Left lung (tissue), 10 donors: Measurements from ENCODE around the gene NR3C2. TPM values are rescaled to one million over a fixed set of nuclear protein-coding genes. Genes with fewer than 3 reads are reported as not detected.

Experiments used
- ATAC-seq: fragments of 200-7000 bp; cut with Tn5 transposase; one replicate; pipeline ENCODE4 v1.9.1; 2020; ENCODE audit warnings: moderate library complexity
- DNase-seq, 4 donors: peaks; one replicate each; pipeline ENCODE4 v3.0.0-alpha.2; 2013 to 2020
- H3K27ac ChIP-seq, 2 donors: fragments of 200-600 bp; sonication (generic) in 1 of 2; one replicate each; pipeline versions ENCODE4 v1.5.0 to v1.8.0; 2020 to 2021
- H3K27me3 ChIP-seq, 2 donors: fragments of 200-600 bp; sonication (generic) in 1 of 2; one replicate each; pipeline versions ENCODE4 v1.5.0 to v1.8.0; 2020 to 2021
- H3K36me3 ChIP-seq, 2 donors: fragments of 200-600 bp; sonication (generic) in 1 of 2; one replicate each; pipeline versions ENCODE4 v1.5.0 to v1.8.0; 2020 to 2021
- H3K4me1 ChIP-seq, 2 donors: fragments of 200-600 bp; one replicate each; pipeline ENCODE4 v1.8.0; 2021
- H3K4me3 ChIP-seq, 2 donors: fragments of 200-600 bp; sonication (generic) in 1 of 2; one replicate each; pipeline versions ENCODE4 v1.5.0 to v1.8.0; 2020 to 2021; ENCODE audit warnings: mild to moderate bottlenecking in 1 of 2
- H3K9me3 ChIP-seq, 2 donors: fragments of 200-600 bp; sonication (generic) in 1 of 2; one replicate each; pipeline versions ENCODE4 v1.5.0 to v1.8.0; 2020 to 2021
- intact Hi-C, 2 donors: fragments of 100-400 bp; cut with DNase I; formaldehyde crosslinking; loops; one replicate each; pipeline versions ENCODE4 v1.11.2 to v1.14.2; 2022
- polyA plus RNA-seq, 6 donors: library from polyadenylated mRNA; unstranded; fragments of 120-200 nt; gene quantifications; one replicate each; pipeline ENCODE4 v1.2.1, GENCODE V29; 2013; ENCODE audit not compliant: insufficient read length in 6 of 6
- total RNA-seq, 2 donors: library from RNA; stranded (reverse); fragmentation: NEBNext Ultra II Directional; extraction: Animal tissue kit (Norgen Biotek cat#: 25700); gene quantifications; one replicate each; pipeline ENCODE4 v1.2.1, GENCODE V29; 2021
- TF ChIP-seq, protein P1 (sequence below), 2 donors: fragments of 200-600 bp; sonication (generic) in 1 of 2; IDR thresholded peaks; one replicate each; pipeline versions ENCODE4 v1.5.0 to v1.8.0; 2021; ENCODE audit warnings: antibody characterized with exemption in 2 of 2
- donor health status: DM: no; HTN: yes; CAD: no.
- donor health status: DM: no; HTN: no; CAD: no.

NR3C2 gene
- total and polyA plus RNA-seq, 8 donors: 13.1 to 25.0 (median 17.0) TPM

DNA sequence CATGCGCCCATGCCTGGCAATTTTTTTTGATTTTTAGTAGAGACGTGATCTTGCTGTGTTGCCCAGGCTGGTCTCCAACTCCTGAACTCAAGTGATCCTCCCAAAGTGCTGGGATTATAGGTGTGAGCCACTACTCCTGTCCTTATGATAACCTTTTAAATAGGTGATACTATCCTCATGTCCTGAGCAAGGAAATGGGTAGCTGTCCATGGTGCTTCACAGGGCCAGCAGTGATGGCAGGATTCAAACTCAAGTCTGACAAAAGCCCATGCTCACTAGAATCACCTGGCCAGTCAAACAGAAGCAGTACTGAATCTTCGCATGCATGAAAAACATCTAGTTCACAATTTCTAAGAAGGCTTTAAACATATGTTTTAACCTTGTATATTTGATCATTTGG is 235.1 kb downstream of the NR3C2 start:
- intact Hi-C loops: no loop called here
- no peak for DNase-seq
- no peaks in the 10 kb centered on the region for H3K4me1 ChIP-seq

DNA sequence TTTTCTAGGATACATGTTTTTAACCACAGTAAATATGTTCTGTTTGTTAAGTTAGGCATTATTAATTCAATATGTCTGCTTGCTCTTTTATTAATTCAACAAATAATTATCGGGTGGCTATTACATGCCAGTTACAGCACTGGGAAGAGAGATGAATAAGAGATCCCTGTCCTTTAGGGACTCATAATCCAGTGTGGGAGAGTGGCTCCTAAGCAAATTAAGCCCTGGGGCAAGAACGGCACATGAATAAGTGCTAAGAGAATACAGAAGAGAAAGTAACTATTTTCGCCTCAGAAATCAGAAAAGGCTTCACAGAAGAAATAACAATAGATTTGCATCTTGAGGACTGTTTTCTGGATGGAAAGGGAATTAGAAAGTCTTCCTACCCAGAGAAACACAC is 236.7 kb downstream of the NR3C2 start:
- no peaks in the 10 kb centered on the region for H3K36me3 ChIP-seq
- intact Hi-C loops: no loop called here
- DNase-seq (no peak), ATAC-seq (no peak)
- no peak overlapping the region for H3K27ac ChIP-seq
- no peaks in the 10 kb centered on the region for H3K27me3 ChIP-seq
- TF ChIP-seq, protein P1, sequence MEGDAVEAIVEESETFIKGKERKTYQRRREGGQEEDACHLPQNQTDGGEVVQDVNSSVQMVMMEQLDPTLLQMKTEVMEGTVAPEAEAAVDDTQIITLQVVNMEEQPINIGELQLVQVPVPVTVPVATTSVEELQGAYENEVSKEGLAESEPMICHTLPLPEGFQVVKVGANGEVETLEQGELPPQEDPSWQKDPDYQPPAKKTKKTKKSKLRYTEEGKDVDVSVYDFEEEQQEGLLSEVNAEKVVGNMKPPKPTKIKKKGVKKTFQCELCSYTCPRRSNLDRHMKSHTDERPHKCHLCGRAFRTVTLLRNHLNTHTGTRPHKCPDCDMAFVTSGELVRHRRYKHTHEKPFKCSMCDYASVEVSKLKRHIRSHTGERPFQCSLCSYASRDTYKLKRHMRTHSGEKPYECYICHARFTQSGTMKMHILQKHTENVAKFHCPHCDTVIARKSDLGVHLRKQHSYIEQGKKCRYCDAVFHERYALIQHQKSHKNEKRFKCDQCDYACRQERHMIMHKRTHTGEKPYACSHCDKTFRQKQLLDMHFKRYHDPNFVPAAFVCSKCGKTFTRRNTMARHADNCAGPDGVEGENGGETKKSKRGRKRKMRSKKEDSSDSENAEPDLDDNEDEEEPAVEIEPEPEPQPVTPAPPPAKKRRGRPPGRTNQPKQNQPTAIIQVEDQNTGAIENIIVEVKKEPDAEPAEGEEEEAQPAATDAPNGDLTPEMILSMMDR (IDR thresholded peaks at IDR 0.05): no peak
- H3K4me1 ChIP-seq: no peaks in the 10 kb centered on the region
- H3K9me3 ChIP-seq: no peaks in the 10 kb centered on the region
- H3K4me3 ChIP-seq: no peak overlapping the region

More for the DNA sequence above, 235.1 kb downstream of the NR3C2 start:
- H3K4me3 ChIP-seq: no peak overlapping the region
- no peak overlapping the region for H3K27ac ChIP-seq
- no peak for ATAC-seq
- H3K36me3 ChIP-seq: no peaks in the 10 kb centered on the region
- no peaks in the 10 kb centered on the region for H3K9me3 ChIP-seq
- TF ChIP-seq, protein P1 (IDR thresholded peaks at IDR 0.05): no peak
- no peaks in the 10 kb centered on the region for H3K27me3 ChIP-seq

DNA sequence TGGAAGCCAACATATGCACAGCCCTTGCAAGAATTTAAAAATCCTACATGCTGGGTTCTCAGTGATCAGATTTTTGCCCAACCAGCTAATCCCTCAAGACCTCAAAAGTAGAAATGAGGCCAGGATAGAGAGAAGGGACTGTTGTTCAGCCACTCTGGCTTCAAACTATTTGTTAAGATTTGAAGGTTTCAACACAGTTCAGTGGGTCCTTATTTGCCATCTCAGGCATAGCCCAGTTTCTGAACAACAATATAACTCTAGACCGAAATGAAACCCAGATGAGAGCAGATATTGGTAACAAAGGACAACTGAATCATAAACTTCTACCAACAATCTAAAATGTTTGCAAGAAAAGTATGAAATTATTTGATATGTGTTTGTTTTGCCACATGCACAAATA is 237.3 kb downstream of the NR3C2 start:
- H3K4me1 ChIP-seq: no peaks in the 10 kb centered on the region
- H3K36me3 ChIP-seq: no peaks in the 10 kb centered on the region
- TF ChIP-seq, protein P1 (IDR thresholded peaks at IDR 0.05): no peak
- no peak overlapping the region for H3K27ac ChIP-seq
- intact Hi-C loops: no loop called here
- DNase-seq: no peak
- no peak for ATAC-seq
- H3K4me3 ChIP-seq: no peak overlapping the region
- H3K9me3 ChIP-seq: no peaks in the 10 kb centered on the region
- H3K27me3 ChIP-seq: no peaks in the 10 kb centered on the region

DNA sequence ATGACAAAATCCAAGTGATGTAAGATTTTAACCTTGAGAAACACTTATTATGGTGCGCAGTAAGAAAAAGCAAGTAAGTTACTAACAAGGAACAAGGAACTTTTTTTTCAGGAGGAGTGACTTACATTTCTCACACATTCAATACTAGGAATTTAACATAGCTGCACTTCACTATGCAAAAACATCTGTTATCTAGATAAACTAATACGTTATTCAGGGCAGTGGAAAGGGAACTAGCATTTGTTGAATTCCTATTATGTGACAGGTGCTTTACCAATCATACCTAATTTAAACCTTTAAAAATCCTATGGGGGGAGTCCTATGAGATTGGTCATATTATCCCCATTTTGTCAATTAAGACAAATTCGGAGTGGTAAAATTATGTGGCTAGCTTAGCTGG is 238.0 kb downstream of the NR3C2 start:
- Histone ChIP-seq H3K27me3 (no peaks in the 10 kb centered on the region), H3K9me3 (no peaks in the 10 kb centered on the region), H3K27ac (no peak overlapping the region), H3K4me3 (no peak overlapping the region), H3K4me1 (no peaks in the 10 kb centered on the region), H3K36me3 (no peaks in the 10 kb centered on the region)
- no peak for DNase-seq
- TF ChIP-seq, protein P1 (IDR thresholded peaks at IDR 0.05): no peak
- ATAC-seq: no peak
- intact Hi-C loops: no loop called here

DNA sequence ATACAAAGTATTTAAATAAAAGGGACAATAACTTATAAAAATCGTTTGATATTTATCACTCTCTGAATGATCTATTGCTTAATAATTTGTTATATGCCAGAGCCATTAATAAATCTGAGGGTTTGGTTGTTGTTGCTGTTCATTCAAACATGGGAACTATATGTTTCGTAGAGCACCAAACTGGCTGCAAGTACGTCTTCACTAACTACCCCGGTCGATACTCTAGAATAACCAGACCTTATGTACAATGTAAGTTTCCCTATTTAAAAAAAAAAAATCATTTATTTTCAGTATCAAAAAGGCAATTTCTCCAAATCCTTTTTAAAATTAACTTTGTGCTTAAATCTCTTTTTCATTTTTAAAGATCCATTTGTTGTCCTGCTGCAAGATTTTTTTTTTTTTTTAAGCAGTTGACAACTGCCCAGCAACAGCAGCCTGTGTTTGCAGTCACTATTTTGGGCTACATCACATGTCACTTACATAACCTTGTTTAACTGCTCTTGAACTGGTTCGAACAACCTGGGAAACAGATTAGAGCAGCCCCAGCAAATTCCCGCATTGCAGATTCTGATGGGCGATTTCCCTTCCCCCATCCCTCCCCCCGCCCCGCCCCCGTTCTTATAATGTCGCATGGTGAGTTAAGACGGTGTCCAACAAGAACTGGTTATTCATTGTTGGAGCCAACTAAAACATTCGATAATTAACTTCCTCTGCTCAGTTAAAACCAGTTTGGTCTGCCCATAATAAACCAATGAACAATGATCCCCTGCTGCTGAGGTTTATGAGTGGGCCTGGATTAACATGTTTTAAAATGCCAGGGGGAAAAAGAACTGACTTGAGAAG is 238.9 kb downstream of the NR3C2 start:
- intact Hi-C loops: no loop called here
- peak; percentile 83 for ATAC-seq
- no peak overlapping the region for H3K27ac ChIP-seq

More for the DNA sequence above, 238.9 kb downstream of the NR3C2 start:
- TF ChIP-seq, protein P1 (IDR thresholded peaks at IDR 0.05): no peak
- H3K9me3 ChIP-seq: no peaks in the 10 kb centered on the region
- H3K4me3 ChIP-seq: no peak overlapping the region
- H3K27me3 ChIP-seq: no peaks in the 10 kb centered on the region
- no peaks in the 10 kb centered on the region for H3K36me3 ChIP-seq
- peak in 1 of 4 donors; percentile 35 for DNase-seq
- no peaks in the 10 kb centered on the region for H3K4me1 ChIP-seq
